A673 (cell line): ENCODE data around the gene SESN1. TPM values are rescaled to one million over a fixed set of nuclear protein-coding genes. Genes with fewer than 3 reads are reported as not detected.

ENCODE experiments used
- BruUV-seq: library from RNA; stranded (reverse); fragments of 400-500 nt; replicated peaks from 2 replicates; lab custom pipeline; 2021; lab: Mats Ljungman, UMichigan
- CTCF ChIA-PET: fragments of 300-600 bp; sonication (Branson Sonifier 250); formaldehyde crosslinking; loops from one replicate; lab custom pipeline; 2022; ENCODE audit warnings: antibody characterized with exemption; lab: Charles Lee
- POLR2A ChIA-PET: fragments of 300-600 bp; sonication (Branson Sonifier 250); formaldehyde crosslinking; loops from one replicate; lab custom pipeline; 2022; ENCODE audit warnings: antibody characterized with exemption; ENCODE audit not compliant: low non-redundant PET; lab: Charles Lee
- DNase-seq: peaks from one replicate; pipeline ENCODE4 v3.0.0-alpha.2; 2015; ENCODE audit warnings: low spot score
- H3K27ac ChIP-seq: fragments of 200-600 bp; sonication (generic); 2 replicates; pipeline ENCODE4 v1.5.1; 2016; ENCODE audit warnings: mixed run types, low read depth, mild to moderate bottlenecking, mixed read lengths, antibody characterized with exemption, low read length; ENCODE audit not compliant: poor library complexity, severe bottlenecking
- H3K27me3 ChIP-seq: fragments of 200-600 bp; sonication (generic); replicated peaks from 2 replicates; pipeline ENCODE4 v1.6.1; 2017; ENCODE audit warnings: mixed run types, low read depth, mild to moderate bottlenecking, mixed read lengths, antibody characterized with exemption, low read length; ENCODE audit not compliant: insufficient read depth, poor library complexity
- H3K36me3 ChIP-seq: fragments of 200-600 bp; sonication (generic); 2 replicates; pipeline ENCODE4 v1.6.1; 2016; ENCODE audit warnings: mixed run types, mild to moderate bottlenecking, mixed read lengths, antibody characterized with exemption, low read length; ENCODE audit not compliant: insufficient read depth, poor library complexity, severe bottlenecking
- H3K4me1 ChIP-seq: fragments of 200-600 bp; sonication (generic); 2 replicates; pipeline ENCODE4 v1.6.1; 2017; ENCODE audit warnings: mixed run types, mild to moderate bottlenecking, mixed read lengths, antibody characterized with exemption, low read length; ENCODE audit not compliant: insufficient read depth, poor library complexity, severe bottlenecking
- H3K4me3 ChIP-seq: fragments of 200-600 bp; sonication (generic); 2 replicates; pipeline ENCODE4 v1.5.1; 2016; ENCODE audit warnings: low read depth, mixed run types, mild to moderate bottlenecking, mixed read lengths, low read length; ENCODE audit not compliant: poor library complexity, severe bottlenecking
- H3K9me3 ChIP-seq: fragments of 200-600 bp; sonication (generic); 2 replicates; pipeline ENCODE4 v1.6.1; 2016; ENCODE audit warnings: mixed run types, low read depth, mild to moderate bottlenecking, mixed read lengths, antibody characterized with exemption, low read length; ENCODE audit not compliant: poor library complexity, severe bottlenecking
- CTCF ChIP-seq: fragments of 300-800, 200-600 bp; sonication (generic); conservative IDR thresholded peaks from 2 replicates; pipeline ENCODE4 v1.5.1; 2017; ENCODE audit warnings: low read depth, mild to moderate bottlenecking, antibody characterized with exemption, low read length, moderate library complexity, mixed read lengths
- EZH2 ChIP-seq: fragments of 200-600 bp; sonication (generic); IDR thresholded peaks from 2 replicates; pipeline ENCODE4 v1.6.1; 2017; ENCODE audit warnings: borderline replicate concordance, low read depth, mild to moderate bottlenecking, mixed read lengths, antibody characterized with exemption, low read length; ENCODE audit not compliant: poor library complexity, severe bottlenecking
- intact Hi-C: fragments of 100-400 bp; cut with micrococcal nuclease; formaldehyde crosslinking; loops from one replicate; pipeline ENCODE4 v1.10.0; 2022; ENCODE audit not compliant: unreplicated experiment
- total RNA-seq: library from RNA; stranded (reverse); gene quantifications from 2 replicates; pipeline ENCODE4 v1.2.3, GENCODE V29; 2021

SESN1 gene
- total RNA-seq, 1 experiment from 2014 or later = 4.1 TPM

DNA sequence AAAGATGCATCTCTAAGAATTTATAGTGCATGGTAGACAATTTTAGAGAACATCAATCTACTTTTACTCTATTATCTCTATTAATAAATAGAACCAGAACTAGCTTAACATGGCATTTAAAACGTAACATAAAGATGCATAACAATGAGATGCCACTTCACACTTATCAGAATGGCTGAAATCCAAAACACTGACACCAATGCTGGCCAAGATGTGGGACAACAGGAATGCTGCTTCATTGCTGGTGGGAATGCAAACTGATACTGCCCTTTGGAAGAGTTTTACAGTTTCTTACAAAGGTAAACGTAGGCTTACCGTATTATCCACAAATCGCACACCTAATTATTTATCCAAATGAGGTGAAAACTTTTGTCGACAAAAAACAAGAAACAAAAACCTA is 95.2 kb downstream of the SESN1 start:
- CTCF ChIA-PET = no interaction called here

DNA sequence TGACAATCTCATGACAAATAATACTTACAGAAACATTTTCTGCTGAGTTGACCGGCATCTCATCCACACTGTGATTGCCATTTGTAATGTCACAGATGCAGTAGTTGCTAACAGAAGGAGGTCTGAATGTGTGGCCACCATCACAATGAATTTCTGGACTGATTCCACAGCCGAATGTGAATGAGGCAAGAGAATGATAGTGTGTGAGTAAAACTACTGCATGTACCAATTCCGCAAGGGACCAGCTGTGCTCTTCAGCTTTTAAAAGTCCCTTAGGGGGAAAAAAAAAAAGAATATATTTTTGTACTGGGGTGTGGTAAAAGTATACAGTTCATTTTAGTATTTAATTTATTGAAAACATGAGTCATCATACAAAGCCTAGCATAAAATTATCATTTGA is 96.2 kb downstream of the SESN1 start:
- CTCF ChIA-PET = no interaction called here
- H3K27me3 ChIP-seq = no peaks in the 10 kb centered on the region
- POLR2A ChIA-PET = no interaction called here
- no peak overlapping the region for H3K27ac ChIP-seq
- DNase-seq = no peak
- no peaks in the 10 kb centered on the region for H3K9me3 ChIP-seq
- H3K4me1 ChIP-seq = peaks cover 4% of the 10 kb centered on the region
- no TSS peak for BruUV-seq
- H3K4me3 ChIP-seq = no peak overlapping the region
- intact Hi-C loops = no loop called here
- TF ChIP-seq EZH2 (no peak), CTCF (no peak)
- no peaks in the 10 kb centered on the region for H3K36me3 ChIP-seq

More for the DNA sequence above, 95.2 kb downstream of the SESN1 start:
- POLR2A ChIA-PET = no interaction called here
- no peak for DNase-seq
- no peak overlapping the region for H3K4me3 ChIP-seq
- H3K9me3 ChIP-seq = no peaks in the 10 kb centered on the region
- TF ChIP-seq CTCF (no peak), EZH2 (no peak)
- H3K27ac ChIP-seq = no peak overlapping the region
- H3K4me1 ChIP-seq = peaks cover 4% of the 10 kb centered on the region
- H3K36me3 ChIP-seq = no peaks in the 10 kb centered on the region
- intact Hi-C loops = no loop called here
- no peaks in the 10 kb centered on the region for H3K27me3 ChIP-seq
- no TSS peak for BruUV-seq

DNA sequence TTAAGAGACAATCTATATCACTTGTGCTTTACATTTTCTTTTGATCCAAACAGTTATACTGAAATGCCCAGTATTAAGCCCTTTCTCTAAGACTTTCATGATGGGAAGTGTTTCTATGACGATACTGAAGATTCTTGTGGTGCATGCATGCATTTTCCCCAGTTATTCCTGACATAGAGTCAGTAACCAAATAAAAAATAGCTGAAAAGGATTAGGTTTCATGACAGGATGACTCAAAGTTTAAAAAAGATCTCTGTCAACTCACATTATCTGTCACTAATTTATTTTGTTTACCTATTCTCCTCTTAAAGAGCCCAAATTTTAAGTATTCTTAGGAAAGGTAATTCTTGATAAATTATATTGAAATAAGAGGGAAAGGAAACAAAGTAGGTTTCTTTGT is 98.4 kb downstream of the SESN1 start:
- DNase-seq = no peak
- Histone ChIP-seq H3K36me3 (no peaks in the 10 kb centered on the region), H3K4me3 (no peak overlapping the region), H3K27ac (no peak overlapping the region), H3K9me3 (no peaks in the 10 kb centered on the region), H3K27me3 (no peaks in the 10 kb centered on the region), H3K4me1 (no peaks in the 10 kb centered on the region)
- CTCF ChIA-PET = interaction anchor here (0.6 kb wide), 1 partner anchor 17 kb away, joined by 3 read pairs; no protein-coding TSS in a partner anchor
- POLR2A ChIA-PET = no interaction called here
- TF ChIP-seq EZH2 (no peak), CTCF (no peak)
- intact Hi-C loops = no loop called here
- BruUV-seq = no TSS peak
